Activated naive CD4-positive, alpha-beta T cell treated with Interleukin-2 at 50 U/mL for 16 hours (primary cell): ENCODE results near the gene ETV5.
A peak's percentile ranks its signal among the peaks of the same experiment; 100 is the strongest.

Experiments
- DNase-seq: peaks from one replicate; pipeline ENCODE4 v3.0.0-alpha.2; 2020

Gene ETV5

DNA sequence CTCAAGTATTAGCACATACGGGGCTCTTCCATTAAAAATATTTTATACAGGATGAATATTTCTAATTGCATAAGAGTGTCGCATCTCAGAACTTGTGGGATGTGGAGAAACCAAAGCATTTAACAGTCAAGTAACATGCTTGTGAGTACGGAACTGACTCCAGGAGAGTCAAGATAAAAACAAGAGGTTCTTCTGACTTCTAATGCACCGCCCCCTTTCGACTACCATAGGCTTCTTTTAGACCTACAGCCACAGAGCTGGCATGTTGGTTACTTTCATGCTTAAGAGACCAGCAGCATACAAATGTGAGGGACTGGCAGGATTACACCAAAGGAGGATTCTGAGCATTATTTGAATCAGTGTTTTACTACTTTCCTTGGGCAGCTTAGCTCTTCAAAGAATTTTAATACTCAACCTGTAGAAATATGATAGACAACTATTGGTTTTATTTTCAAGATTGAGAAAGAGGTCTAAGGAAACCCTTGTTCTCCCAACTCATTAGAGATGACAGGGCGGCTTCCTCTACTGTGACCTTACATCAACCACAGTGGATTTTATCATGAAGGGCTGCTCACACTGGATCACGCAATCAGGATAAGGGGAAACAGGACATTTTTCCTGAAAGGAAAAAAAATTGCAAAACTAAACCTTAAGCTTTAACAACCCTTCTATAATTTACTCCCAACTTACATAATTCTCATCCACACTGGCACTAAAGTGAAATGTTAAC is 14.0 kb downstream of the ETV5 start:
- no peak for DNase-seq

DNA sequence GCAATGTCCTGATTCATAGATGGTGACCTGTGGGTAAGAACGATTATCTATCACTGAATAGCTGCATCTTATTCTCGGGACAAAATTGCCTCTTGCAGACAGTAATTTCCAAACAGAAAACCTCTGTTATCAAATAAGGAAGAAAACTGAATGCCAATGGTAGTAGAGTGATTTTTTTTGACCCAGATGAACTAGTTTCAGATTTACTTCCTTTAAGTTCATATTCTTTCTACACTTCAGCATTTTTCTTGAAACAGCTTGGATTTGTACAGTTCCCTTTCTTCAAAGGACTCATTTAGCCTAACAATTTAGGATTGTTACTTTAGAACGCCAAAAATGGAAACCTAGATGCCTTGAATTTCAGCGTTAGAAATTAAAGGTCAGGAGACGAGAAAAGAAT is 14.6 kb downstream of the ETV5 start:
- no peak for DNase-seq

DNA sequence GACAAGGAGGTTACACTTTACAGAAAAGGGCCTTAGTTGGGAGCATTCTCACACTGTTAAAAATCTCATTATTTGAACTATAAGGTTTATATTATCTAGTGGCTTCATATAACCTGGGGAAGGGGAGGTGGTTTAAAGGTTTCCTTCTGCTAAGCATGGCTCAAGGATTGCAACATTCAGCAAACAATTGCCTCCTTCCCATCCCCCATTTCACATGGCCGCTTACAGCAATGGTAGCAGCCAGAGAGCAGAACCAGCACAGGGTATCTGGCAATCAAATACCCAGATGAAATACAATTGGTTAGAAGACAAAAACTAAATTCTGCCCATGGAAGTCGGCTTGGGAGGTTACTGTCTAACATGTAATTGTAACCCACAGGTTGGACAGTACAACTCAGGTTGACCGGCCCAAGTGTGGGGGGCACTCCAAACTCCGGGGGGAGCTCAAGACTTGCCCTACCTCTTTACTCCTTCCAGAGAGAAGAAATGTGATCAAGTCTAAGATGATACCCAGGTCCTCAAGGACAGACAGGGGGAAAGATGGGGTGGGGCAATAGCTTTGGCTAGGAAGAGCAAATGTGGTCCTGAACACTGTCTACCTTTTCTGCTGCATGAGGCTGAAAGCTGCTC is 15.5 kb downstream of the ETV5 start:
- no peak for DNase-seq

DNA sequence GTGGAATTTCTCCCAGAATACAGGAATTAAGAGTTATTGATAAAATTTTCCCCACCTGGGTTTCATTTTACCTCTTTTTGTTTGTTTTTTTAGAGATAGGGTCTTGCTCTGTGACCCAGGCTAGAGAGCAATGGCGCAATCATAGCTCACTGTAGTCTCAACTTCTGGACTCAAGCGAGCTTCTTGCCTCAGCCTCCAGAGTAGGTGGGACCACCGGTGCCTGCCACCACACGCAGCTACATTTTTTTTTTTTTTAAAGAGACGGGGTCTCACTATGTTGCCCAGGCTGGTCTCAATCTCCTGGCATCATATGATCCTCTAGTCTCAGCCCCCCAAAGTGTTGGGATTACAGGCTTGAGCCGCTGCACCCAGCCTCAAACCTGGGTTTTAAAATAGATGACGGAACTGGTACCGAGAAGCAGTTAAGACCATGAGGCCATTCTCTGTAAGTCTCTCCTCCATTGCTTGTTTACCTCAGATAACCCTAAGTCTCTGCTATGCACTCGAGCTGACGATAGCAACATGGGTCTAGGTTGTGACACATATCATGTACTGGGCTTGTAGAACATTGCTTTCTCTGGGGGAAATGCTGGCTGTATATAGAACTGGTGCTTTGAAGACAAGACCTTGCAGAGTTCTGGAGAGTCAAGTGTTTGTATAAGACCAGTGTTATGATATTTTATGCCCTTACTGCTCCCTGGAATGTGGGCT is 16.4 kb downstream of the ETV5 start:
- DNase-seq: no peak

DNA sequence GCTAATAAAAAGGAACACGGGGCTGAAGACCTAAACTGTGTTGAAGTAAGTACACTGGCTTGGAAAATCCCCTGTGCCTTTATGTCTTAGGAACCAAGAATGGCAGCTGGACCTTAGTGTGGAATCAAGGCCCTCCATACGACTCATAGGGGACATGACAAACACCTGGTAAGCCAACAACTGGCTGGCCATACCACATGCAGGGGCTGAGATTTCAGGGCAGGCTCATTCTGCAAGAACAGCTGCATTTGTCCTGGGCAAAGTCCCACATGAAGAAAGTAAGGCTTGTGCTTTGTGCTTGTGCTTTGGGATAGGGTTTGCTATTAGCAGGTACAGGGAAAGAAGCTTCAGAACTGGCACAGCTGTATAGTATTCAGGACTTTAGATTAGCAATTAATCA is 18.0 kb downstream of the ETV5 start:
- DNase-seq: no peak

DNA sequence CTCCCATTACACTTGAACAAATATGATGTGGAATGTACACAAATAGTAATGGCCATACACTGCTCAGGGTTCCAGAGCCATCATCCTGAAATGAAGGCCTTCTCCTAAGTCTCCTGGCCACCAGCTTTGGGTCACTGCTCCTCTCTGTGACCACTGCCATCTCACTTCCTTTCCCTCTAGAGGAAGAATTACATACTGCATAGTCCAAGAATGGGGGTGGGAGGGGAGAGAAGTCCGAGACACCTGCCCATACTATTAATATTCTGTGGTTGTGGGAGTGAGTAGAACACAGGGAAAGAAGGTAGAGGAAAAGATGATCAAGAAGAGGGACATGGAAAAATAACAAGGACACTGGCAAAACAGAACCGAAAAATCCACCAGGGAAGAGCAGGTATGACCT is 20.6 kb downstream of the ETV5 start:
- no peak for DNase-seq

DNA sequence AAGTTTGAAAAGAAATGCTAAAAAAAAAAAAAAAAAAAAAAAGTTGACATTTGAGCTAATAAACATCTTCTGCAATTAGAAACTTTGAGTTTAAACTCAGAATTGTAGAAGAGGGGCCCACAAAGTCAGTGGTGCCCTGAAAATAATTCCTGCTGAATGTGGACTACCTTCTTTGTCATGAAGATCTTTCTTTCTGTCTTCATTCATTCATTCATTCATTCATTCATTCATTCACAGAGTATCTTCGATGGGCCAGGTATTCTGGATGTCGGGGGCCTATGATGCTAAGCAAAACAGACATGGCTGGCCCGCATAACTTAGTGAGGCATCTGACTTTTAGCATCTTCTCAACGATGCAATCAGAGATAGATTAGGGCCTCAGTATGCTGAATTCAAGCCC is 24.6 kb downstream of the ETV5 start:
- no peak for DNase-seq

DNA sequence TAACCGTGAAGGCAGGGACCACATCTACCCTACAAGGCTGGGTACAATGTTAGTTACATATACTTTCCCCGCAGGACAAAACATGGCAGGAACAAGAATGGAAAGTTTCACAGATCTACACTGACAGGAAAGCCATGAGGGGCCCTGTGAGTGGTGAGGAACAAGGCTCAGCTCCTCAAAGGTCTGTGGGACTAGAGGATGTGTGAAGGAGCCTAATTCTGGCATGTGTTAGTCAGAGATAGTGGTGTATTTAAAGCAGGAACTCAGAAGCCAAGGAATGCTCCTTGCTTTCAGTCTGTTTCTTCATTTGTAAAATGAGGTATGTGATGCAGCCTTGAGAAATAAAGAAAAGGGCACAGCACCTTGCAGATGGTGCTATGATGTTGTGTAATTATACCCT is 25.1 kb downstream of the ETV5 start:
- DNase-seq: no peak

DNA sequence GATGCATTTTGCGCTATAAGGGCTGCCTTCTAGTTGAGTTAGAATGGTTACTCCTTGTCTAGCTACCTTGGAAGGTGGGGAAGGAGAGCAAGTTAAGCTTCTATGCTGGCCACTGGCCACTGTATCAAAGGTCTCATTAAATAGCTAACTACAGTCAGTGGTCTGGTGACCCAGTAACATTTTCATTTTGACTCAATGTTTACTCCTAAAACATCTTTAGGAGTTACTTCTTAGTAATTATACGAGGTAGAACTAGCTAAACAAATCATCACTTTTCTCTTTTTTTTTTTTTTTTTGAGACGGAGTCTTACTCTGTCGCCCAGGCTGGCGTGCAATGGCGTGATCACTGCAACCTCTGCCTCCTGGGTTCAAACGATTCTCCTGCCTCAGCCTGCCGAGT is 26.7 kb downstream of the ETV5 start:
- DNase-seq: no peak

DNA sequence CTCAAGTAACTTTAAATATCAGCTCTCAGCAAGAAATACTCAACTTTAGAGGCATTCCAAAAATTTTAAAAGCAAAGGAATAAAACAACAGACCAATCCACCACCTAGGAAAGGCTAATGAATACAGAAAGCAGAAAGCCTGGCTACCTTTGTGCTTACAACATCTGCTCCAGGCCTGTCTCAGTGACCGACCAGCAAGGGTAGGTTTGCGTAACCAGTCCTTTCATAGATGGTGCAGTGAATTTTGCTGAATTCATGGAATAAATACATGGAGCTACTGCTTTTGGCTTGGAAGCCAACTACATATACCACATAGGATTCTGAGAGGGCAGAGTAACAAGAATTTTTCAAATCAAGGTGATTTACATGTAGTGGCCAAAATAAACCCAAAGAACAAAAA is 27.2 kb downstream of the ETV5 start:
- DNase-seq: no peak

DNA sequence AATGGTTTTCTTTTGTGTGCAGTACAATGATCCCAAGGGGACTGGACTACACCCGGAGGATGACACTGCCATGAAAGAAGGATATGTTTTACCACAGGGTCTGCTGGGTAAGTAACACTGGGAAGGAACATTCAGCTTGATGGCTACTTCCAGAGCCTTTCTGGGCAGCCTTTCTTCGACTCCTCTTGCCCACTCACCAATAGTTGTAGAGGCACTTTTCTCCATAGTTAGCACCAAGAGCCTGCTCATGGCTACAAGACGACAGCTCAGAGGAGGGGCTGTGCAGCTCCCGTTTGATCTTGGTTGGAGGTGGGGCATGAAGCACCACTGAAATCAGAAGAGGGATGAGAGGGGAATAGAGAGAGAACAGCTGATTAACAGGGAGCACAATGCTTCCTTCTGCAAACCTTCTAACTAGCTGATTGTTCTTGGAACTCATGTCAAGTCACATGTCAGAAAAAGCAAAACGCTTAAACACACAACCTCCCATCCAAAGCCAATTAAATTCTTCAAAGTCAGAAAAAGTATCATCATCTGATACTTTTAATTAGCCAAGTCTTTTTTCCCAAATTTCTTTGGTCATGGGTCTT is 27.9 kb downstream of the ETV5 start:
- no peak for DNase-seq

DNA sequence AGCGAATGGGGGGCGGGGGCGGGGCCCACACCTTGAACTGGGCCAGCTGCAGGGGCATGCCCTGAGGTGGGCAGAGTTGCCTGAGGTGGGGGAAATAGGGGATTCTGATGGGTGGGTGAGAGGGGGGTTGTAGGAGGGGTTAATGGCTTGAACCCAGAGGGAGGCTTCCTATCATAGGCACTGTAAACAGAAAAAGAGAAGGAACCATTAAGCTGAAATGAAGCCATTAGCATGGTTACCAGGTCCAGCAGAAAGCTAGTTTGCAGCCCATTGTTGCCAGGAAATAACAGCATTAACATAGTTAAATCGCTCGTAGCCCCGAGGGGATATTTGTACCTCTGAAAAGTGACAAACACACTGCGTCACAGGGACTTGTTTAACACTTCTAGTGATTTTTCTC is 29.0 kb downstream of the ETV5 start:
- DNase-seq: no peak

DNA sequence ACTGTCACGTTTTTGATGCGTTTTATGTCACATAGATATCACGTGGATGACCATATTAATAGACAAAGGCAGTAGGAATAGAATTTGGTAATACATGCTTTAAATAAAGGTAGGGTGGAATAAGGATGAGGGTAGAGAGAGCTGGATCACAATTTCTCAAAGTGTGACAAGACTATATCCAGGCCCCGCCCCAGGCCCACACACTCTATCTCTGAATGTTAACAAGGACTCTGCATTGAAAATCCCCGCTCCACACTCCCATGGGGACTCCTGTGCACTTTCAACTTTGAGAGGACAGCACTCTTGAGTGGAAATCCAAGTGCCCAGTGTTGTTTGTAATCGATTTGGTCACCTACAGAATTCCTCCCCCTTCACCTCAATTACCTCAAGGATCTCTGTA is 31.4 kb downstream of the ETV5 start:
- DNase-seq: no peak

DNA sequence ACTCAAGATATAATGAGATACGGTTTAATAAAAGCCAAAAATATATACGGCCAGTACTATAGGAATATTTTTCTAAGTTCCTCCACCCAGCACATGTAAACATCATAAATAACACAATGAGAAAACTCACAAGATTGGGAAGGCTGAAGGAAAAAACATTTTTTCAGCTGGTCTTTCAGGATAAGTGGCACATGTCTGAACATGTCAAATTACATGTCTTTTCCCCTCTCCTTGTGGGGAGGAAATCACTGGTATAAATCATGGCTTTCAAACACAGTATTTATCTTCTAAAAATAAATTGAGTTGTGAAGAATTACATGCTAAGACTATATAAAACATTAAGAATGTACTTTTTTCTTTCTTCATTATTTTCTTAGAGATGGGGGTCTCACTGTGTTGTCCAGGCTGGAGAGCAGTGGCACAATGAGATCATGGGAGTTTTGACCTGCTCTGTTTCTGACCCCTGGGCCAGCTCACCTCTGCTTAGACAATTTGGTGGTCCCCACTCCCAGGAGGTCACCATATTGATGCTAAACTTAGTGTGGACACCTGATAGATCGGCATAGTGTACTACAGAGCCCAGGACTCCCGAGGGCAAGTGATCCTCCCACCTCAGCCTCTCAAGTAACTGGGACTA is 32.8 kb downstream of the ETV5 start:
- DNase-seq: no peak

DNA sequence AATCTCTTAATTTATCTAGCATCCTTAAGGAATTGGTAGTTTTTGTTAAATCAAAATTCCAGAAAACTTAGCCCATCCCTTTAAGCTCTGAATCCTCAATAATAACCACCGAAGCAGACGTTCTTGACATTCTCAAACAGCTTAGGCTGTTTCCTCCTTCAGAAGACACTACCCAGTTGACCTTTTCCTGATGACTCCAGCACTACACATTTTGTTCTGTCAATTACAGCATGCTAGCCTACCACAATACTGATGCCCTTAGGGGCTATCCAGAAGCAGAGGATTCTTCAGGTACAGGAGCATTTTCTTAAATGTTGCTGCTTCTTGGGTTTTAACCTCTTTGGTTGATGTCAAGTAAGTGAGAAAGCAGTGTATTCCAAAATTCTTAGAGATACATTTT is 33.4 kb downstream of the ETV5 start:
- DNase-seq: no peak

DNA sequence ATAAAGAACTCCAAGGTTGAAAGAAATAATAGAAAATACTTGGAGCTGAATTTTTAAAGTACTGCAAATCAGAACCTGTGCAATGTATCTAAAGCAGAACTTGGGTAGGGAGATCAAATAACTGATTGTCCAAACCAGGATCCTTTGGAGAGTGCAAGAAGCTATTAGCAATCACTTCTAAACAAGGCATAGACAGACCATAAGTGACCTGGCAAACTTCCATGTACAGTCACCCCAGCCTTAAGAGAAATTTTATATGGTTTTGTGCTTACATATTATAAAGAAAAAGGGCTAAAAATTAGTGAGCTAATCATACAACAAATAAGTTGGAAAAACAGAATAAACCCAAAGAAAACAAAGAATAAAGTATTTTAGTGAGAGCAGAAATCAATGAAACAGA is 35.2 kb downstream of the ETV5 start:
- no peak for DNase-seq

DNA sequence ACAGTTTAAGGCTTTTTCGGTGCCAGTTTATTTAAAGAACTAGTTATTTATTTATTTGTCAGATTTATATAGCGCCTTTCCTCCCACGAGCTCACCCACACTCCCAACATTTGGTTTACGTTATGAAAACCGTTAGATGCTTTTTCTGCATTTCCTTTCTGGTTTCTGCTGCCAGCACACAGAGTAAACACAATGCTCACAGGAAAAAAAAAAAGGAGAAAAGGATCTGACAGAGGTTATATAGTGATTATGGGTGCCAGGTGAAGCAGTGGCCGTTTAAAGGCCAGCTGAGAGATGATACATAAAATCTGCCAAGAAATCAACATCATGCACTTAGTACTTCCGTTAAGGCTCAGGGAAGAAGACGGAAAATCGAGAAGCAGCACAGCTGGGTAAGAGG is 37.9 kb downstream of the ETV5 start:
- no peak for DNase-seq

DNA sequence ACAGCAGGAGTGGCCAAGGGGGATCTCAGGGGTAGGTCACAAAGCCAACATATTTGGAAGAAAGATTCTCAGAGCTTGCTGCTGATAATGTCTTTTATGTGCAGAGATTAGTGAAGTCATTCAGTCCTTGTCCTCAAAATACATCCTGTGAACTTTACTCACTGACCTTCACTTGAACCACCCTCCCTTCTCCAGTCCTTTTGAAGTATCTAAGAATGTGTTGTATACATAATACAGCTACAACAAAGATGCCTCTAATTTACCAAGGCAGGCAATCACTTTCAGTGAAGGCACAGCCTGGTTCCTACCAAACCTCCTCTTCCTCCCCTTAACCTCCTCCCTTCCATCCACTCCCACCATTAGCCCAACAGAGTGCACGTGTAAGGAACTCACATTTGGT is 38.3 kb downstream of the ETV5 start:
- DNase-seq: no peak

DNA sequence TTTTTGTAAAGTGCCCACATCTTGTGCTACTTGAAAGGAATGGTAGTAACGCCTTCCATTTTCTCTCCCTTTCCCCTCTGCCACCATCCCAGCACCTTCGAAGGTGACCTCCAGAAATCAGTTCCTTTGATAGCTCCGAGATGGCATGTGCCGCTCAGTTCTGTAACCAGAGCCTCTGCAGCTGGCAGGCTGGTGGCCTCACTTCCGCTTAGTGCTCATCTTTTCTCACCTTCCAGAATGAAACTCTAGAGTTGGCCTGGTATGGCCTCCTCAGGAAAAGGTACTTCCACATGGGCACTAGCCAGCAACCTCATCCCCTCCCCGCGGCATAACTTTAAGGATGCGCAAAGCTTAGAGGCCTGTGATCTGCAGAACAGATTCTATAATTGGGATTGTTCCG is 38.8 kb downstream of the ETV5 start:
- no peak for DNase-seq

DNA sequence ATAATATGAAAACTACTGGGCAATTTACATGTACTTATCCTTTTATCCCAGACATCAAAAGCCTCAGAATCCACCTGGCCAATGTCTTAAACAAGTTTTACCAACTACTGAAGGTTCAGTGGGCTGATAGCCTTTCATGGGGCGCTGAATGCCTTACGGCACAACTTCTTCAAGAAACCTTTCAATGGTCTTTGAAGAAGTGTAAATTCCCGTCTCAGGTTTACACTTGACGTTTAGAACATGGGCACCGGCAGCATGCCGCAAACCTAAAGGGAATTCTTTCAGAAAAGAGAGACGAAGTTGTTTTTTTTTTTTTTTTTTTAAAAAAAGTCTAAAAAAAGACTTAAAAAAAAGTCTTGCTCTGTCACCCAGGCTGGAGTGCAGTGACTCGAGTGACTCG is 39.7 kb downstream of the ETV5 start:
- DNase-seq: no peak

DNA sequence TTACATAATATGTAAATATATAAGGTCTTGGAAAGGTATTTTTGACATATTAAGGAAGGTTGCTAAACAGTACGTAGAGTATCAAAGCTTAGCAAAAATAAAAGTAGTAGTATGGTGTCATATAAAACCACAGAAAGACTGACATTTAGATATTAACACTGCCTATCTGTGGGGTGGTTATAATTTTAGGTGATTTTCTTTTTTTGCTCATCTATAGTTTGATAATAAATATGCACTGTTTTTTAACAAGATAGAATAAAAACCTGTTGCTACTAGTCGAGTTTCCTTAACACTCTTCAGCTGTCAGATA is 40.7 kb downstream of the ETV5 start:
- DNase-seq: no peak

DNA sequence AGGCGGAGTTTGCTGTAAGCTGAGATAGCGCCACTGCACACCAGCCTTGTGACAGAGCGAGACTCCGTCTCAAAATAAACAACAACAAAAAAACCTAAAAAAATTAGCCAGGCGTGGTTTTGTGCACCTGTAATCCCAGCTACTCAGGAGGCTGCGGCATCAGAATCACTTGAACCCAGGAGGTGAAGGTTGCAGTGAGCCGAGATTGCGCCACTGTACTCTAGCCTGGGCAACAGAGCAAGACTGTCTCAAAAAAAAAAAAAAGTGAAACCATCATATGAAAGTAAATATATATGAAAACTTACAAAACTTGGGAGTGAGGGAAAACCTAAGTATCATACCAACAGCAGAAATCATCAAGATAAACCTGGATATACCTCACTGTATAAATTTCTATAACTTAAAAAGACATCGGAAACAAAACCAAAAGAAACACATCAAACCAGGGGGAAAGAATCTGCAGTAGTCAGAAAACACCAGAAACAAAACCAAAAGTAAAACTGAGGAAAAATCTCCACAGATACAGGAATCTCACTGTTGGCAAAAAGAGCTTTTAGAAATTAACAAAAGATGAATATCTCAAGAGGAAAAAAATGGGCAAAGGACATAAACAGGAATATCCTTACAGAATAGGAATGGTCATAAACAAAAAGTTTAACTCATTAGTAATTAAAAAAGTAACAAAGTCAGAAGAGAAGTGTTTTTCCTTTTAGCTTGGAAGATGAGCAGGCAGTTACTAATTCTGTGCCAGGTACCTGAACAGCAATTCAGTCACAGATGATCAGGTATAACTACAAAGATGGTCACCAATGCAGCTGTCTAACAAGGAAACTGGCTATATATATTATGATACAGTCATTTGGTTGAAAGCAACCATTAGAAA is 41.3 kb downstream of the ETV5 start:
- DNase-seq: no peak

DNA sequence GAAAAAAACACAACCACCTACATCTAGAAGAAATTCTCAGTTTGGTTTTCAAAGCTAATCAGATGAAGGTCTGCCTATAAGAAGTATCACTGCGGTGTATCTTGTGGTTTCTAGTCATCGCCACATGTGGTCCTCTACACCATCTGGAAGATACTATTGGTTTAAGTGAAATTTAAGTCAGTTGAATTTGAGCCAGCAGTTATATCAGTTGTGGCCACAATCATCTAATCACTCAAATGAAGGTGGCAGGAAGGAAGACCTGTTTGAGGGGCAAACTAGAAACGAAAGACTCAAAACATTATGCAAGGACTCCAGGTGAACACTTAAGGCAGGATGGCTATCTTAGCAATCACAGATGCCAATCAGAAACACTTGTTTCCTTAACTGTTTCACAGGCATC is 48.7 kb downstream of the ETV5 start:
- peak; percentile 7 for DNase-seq
